Cortex of kidney (tissue), 1 donor: Measurements from ENCODE around the gene CARD16.

Source experiments
- DNase-seq: peaks from one replicate; lab custom pipeline; 2025; lab: John Stamatoyannopoulos, UW

The CARD16 gene

GRCh38 chr11:104992781-104993180 is 52.4 kb downstream of the CARD16 start:
- DNase-seq = no peak

- DNase-seq = no peak
Measured at GRCh38 chr11:104991994-104992393, 53.1 kb downstream of the CARD16 start.
